Heart left ventricle (tissue), 13 donors: ENCODE results near the gene JAK3.
"Not testable (repeated sequence)": the region's sequence is repeated elsewhere in the genome, so short reads cannot be mapped to it uniquely, and the experiment has no call there.

Source experiments
- POLR2A ChIP-seq, 2 donors: fragments of 450-650 bp; IDR thresholded peaks; one replicate each; pipeline ENCODE4 v1.6.1; 2017; ENCODE audit warnings: antibody characterized with exemption in 2 of 2, mild to moderate bottlenecking in 2 of 2, moderate library complexity in 2 of 2
- TF ChIP-seq, protein P1 (sequence below), 12 donors: fragments of 200-600 bp; sonication (generic) in 4 of 12; IDR thresholded peaks; one replicate each; pipeline versions ENCODE4 v1.5.0 to v1.8.0; 2018 to 2022; ENCODE audit warnings: antibody characterized with exemption in 12 of 12, mild to moderate bottlenecking in 5 of 12
- donor health status: ischemic (EF 13 %, LVEDD 7.1; RV severe dilation, severe dysfunction).
- donor health status: DM: no; HTN: yes; CAD: no.
- donor health status: DM: no; HTN: no; CAD: no.
- donor health status: ischemic (EF 25% LVEDD 6.9; RV normal size, moderate dysfunction).
- donor health status: ischemic (EF 25% LVEDD 5.7; RV mildly dilated, moderate dysfunction).
- donor health status: ischemic (EF 35%, LVEDD 5.7; RV mildly dilated, moderate dysfunction).
- donor health status: nonischemic (EF 11% LVEDD 7.7; RV severe dilation, severe dysfunction).
- donor health status: DM: yes; HTN: yes; CAD: no.
- donor health status: PGD.
- donor health status: ischemic (EF 29% LVEDD 5.4; RV normal size, mild dysfunction).
- donor health status: nonischemic (EF 23%, LVEDD 6.1; RV moderate dilation, normal function).

DNA sequence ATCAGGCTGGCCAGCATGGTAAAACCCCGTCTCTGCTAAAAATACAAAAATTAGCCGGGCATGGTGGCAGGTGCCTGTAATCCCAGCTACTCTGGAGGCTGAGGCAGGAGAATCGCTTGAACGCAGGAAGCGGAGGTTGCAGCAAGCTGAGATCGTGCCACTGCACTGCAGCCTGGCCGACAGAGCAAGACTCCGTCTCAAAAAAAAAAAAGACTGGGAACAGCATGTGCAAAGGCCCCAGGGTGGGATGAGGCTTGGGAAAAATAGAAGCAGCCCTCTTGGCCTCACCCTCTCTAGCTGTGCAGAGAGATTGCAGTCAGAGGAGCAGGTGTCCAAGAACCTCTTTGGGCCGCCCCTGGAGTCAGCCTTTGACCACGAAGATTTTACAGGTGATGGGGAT, 69.9 kb downstream of the JAK3 start:
- TF ChIP-seq POLR2A (IDR thresholded peaks at IDR 0.05): not testable (repeated sequence)
- TF ChIP-seq, protein P1, sequence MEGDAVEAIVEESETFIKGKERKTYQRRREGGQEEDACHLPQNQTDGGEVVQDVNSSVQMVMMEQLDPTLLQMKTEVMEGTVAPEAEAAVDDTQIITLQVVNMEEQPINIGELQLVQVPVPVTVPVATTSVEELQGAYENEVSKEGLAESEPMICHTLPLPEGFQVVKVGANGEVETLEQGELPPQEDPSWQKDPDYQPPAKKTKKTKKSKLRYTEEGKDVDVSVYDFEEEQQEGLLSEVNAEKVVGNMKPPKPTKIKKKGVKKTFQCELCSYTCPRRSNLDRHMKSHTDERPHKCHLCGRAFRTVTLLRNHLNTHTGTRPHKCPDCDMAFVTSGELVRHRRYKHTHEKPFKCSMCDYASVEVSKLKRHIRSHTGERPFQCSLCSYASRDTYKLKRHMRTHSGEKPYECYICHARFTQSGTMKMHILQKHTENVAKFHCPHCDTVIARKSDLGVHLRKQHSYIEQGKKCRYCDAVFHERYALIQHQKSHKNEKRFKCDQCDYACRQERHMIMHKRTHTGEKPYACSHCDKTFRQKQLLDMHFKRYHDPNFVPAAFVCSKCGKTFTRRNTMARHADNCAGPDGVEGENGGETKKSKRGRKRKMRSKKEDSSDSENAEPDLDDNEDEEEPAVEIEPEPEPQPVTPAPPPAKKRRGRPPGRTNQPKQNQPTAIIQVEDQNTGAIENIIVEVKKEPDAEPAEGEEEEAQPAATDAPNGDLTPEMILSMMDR (IDR thresholded peaks at IDR 0.05): not testable (repeated sequence)
